Smooth muscle cell (in vitro differentiated cells): ENCODE data around the gene HSPA5. TPM values are rescaled to one million over a fixed set of nuclear protein-coding genes. Genes with fewer than 3 reads are reported as not detected.
A peak's percentile ranks its signal among the peaks of the same experiment; 100 is the strongest.
"Not testable (repeated sequence)": the region's sequence is repeated elsewhere in the genome, so short reads cannot be mapped to it uniquely, and the experiment has no call there.

Source experiments
- DNase-seq: peaks from one replicate; lab custom pipeline; 2025; ENCODE audit not compliant: unreplicated experiment; lab: John Stamatoyannopoulos, UW
- H2AFZ ChIP-seq: fragments of 200-600 bp; sonication (generic); 2 replicates; pipeline ENCODE4 v1.6.0; 2016; ENCODE audit warnings: antibody characterized with exemption, low read depth, mild to moderate bottlenecking
- H3F3A ChIP-seq: fragments of 200-600 bp; sonication (generic); 2 replicates; pipeline ENCODE4 v1.6.0; 2017; ENCODE audit warnings: antibody characterized with exemption, low read depth
- H3K27ac ChIP-seq: fragments of 200-600 bp; sonication (generic); 2 replicates; pipeline ENCODE4 v1.5.1; 2016; ENCODE audit warnings: low read depth, mild to moderate bottlenecking
- H3K27me3 ChIP-seq: fragments of 200-600 bp; sonication (generic); 2 replicates; pipeline ENCODE4 v1.6.1; 2016; ENCODE audit warnings: low read depth, mild to moderate bottlenecking
- H3K36me3 ChIP-seq: fragments of 200-600 bp; sonication (generic); 2 replicates; pipeline ENCODE4 v1.5.1; 2016; ENCODE audit warnings: low read depth
- H3K4me1 ChIP-seq: fragments of 200-600 bp; sonication (generic); 2 replicates; pipeline ENCODE4 v1.5.1; 2016; ENCODE audit warnings: low read depth
- H3K4me2 ChIP-seq: fragments of 200-600 bp; sonication (generic); 2 replicates; pipeline ENCODE4 v1.6.0; 2016; ENCODE audit warnings: mild to moderate bottlenecking
- H3K4me3 ChIP-seq: fragments of 200-600 bp; sonication (generic); 2 replicates; pipeline ENCODE4 v1.5.1; 2016; ENCODE audit warnings: mild to moderate bottlenecking
- H3K79me2 ChIP-seq: fragments of 200-600 bp; sonication (generic); 2 replicates; pipeline ENCODE4 v1.6.0; 2016; ENCODE audit warnings: low read depth, mild to moderate bottlenecking
- H3K9ac ChIP-seq: fragments of 200-600 bp; sonication (generic); 2 replicates; pipeline ENCODE4 v1.6.0; 2016; ENCODE audit warnings: low read depth
- H3K9me3 ChIP-seq: fragments of 200-600 bp; sonication (generic); replicated peaks from 2 replicates; pipeline ENCODE4 v1.5.1; 2016; ENCODE audit warnings: low read depth
- H4K20me1 ChIP-seq: fragments of 200-600 bp; sonication (generic); 2 replicates; pipeline ENCODE4 v1.6.0; 2016; ENCODE audit warnings: low read depth
- CTCF ChIP-seq: fragments of 200-600 bp; sonication (generic); IDR thresholded peaks from 2 replicates; pipeline ENCODE4 v1.5.1; 2017; ENCODE audit warnings: borderline replicate concordance, mild to moderate bottlenecking, antibody characterized with exemption; ENCODE audit not compliant: insufficient read depth, poor library complexity, severe bottlenecking
- WGBS: methylation state at CpG from one replicate; pipeline ENCODE4 v1.1.7; 2016; ENCODE audit warnings: low lambda C conversion rate; 5-methylcytosine and 5-hydroxymethylcytosine counted together
- polyA plus RNA-seq: library from polyadenylated mRNA; unstranded; fragments of >200 nt; fragmentation: Nextera tagmentation; extraction: Ambion mirVana; gene quantifications from 2 replicates; pipeline ENCODE4 v1.2.1, GENCODE V29; 2016
- total RNA-seq: library from RNA; depleted of rRNA; stranded (reverse); fragments of >200 nt; gene quantifications from 2 replicates; pipeline ENCODE4 v1.2.3, GENCODE V29; 2014

HSPA5 gene
- 168 and 180 TPM in 2 replicates for total RNA-seq
- polyA plus RNA-seq = 513 and 605 TPM in 2 replicates

GRCh38 chr9:125241000-125241862 is at the start of gene HSPA5:
HSPA5 (minus strand) TSS chr9:125241343; CDS start chr9:125241126, 217 bp downstream.
- H2AFZ ChIP-seq = peak within 1 kb of the TSS; percentile 65
- WGBS = under 1% methylated on average over 59 of the region's 59 CpGs
- H3K36me3 ChIP-seq = peaks cover 18% of the 10 kb centered on the region
- H3K4me3 ChIP-seq = peak within 1 kb of the TSS; percentile 98
- H3K4me1 ChIP-seq = peaks cover 36% of the 10 kb centered on the region
- peak within 1 kb of the TSS; percentile 99 for H3K9ac ChIP-seq
- H3K27me3 ChIP-seq = no peaks in the 10 kb centered on the region
- H3K4me2 ChIP-seq = peak within 1 kb of the TSS; percentile 93
- peak within 1 kb of the TSS; percentile 97 for H3K27ac ChIP-seq
- H4K20me1 ChIP-seq = peaks cover 48% of the 10 kb centered on the region
- H3F3A ChIP-seq = peaks cover 25% of the 10 kb centered on the region
- no peaks in the 10 kb centered on the region for H3K9me3 ChIP-seq
- DNase-seq = peak; percentile 95
- H3K79me2 ChIP-seq = peaks cover 49% of the 10 kb centered on the region
- TF ChIP-seq CTCF = peak; percentile 7

GRCh38 chr9:125286935-125287433 is 45.8 kb upstream of the HSPA5 start:
- Histone ChIP-seq H3K79me2 (peaks cover 98% of the 10 kb centered on the region), H4K20me1 (peaks cover 99% of the 10 kb centered on the region)
- not testable (repeated sequence) for H3K4me2 ChIP-seq, H3K4me3 ChIP-seq, H3K27ac ChIP-seq, H3K9ac ChIP-seq, H3K9me3 ChIP-seq, H2AFZ ChIP-seq, H3K4me1 ChIP-seq, DNase-seq, H3K36me3 ChIP-seq, H3K27me3 ChIP-seq, H3F3A ChIP-seq
- WGBS = 96% methylated on average over 7 of the region's 7 CpGs

GRCh38 chr9:125284855-125285254 is 43.7 kb upstream of the HSPA5 start:
- no peak for DNase-seq
- peaks cover 99% of the 10 kb centered on the region for H4K20me1 ChIP-seq
- H3K4me1 ChIP-seq = no peaks in the 10 kb centered on the region
- WGBS = 85% methylated on average over 3 of the region's 3 CpGs
- no peak overlapping the region for H3K4me3 ChIP-seq
- no peaks in the 10 kb centered on the region for H3F3A ChIP-seq
- no peak for TF ChIP-seq CTCF
- no peak overlapping the region for H3K9ac ChIP-seq
- H3K27me3 ChIP-seq = no peaks in the 10 kb centered on the region
- H3K79me2 ChIP-seq = peaks cover 99% of the 10 kb centered on the region
- no peak overlapping the region for H3K27ac ChIP-seq
- no peak overlapping the region for H3K4me2 ChIP-seq
- no peak overlapping the region for H2AFZ ChIP-seq
- no peaks in the 10 kb centered on the region for H3K36me3 ChIP-seq
- no peaks in the 10 kb centered on the region for H3K9me3 ChIP-seq

- Histone ChIP-seq H3K9me3 (no peaks in the 10 kb centered on the region), H3K36me3 (no peaks in the 10 kb centered on the region), H3K27me3 (no peaks in the 10 kb centered on the region), H2AFZ (no peak overlapping the region), H3K4me1 (no peaks in the 10 kb centered on the region), H3K4me3 (no peak overlapping the region), H3F3A (no peaks in the 10 kb centered on the region), H3K79me2 (peaks cover 99% of the 10 kb centered on the region), H3K9ac (no peak overlapping the region), H3K27ac (no peak overlapping the region), H3K4me2 (no peak overlapping the region), H4K20me1 (peaks cover 99% of the 10 kb centered on the region)
- TF ChIP-seq CTCF = no peak
- no peak for DNase-seq
- 72% methylated on average over 4 of the region's 4 CpGs for WGBS
Observed at GRCh38 chr9:125280945-125281344, 39.8 kb upstream of the HSPA5 start.
